Prostate gland (tissue), 2 donors: ENCODE data around the gene TMEM219. TPM values are rescaled to one million over a fixed set of nuclear protein-coding genes. Genes with fewer than 3 reads are reported as not detected.

Experiments used
- DNase-seq: peaks from one replicate; pipeline ENCODE4 v3.0.0-alpha.2; 2019; ENCODE audit warnings: low spot score
- H3K27ac ChIP-seq, 2 donors: fragments of 200-600 bp; sonication (generic); 2 replicates each; pipeline ENCODE4 v1.5.1; 2017 to 2019
- H3K27me3 ChIP-seq: fragments of 200-600 bp; sonication (generic); replicated peaks from 2 replicates; pipeline ENCODE4 v1.5.1; 2019; ENCODE audit not compliant: insufficient read depth
- H3K36me3 ChIP-seq, 2 donors: fragments of 200-600 bp; sonication (generic); 1 replicate in 1 of 2; 2 replicates in 1 of 2; pipeline versions ENCODE4 v1.5.1 to v1.8.1; 2017 to 2019
- H3K4me1 ChIP-seq: fragments of 200-600 bp; sonication (generic); replicated peaks from 2 replicates; pipeline ENCODE4 v1.5.1; 2019
- H3K4me3 ChIP-seq, 2 donors: fragments of 200-600 bp; sonication (generic); 2 replicates each; pipeline ENCODE4 v1.5.1; 2017 to 2019
- H3K9me3 ChIP-seq: fragments of 200-600 bp; sonication (generic); 2 replicates; pipeline ENCODE4 v1.5.1; 2017
- POLR2A ChIP-seq: fragments of 450-650 bp; IDR thresholded peaks from one replicate; pipeline ENCODE4 v1.6.1; 2016; ENCODE audit warnings: antibody characterized with exemption, mild to moderate bottlenecking
- POLR2AphosphoS5 ChIP-seq: sonication (generic); formaldehyde crosslinking; IDR thresholded peaks from one replicate; pipeline ENCODE4 v1.6.1; 2017; ENCODE audit warnings: antibody characterized with exemption
- WGBS: methylation state at CpG from one replicate; pipeline ENCODE4 v1.1.5; 2018; 5-methylcytosine and 5-hydroxymethylcytosine counted together
- intact Hi-C: fragments of 100-400 bp; cut with DNase I; formaldehyde crosslinking; loops from one replicate; pipeline ENCODE4 v1.14.2; 2022
- total RNA-seq, 2 donors: library from RNA; depleted of rRNA; stranded (reverse); fragments of >200 nt; gene quantifications; one replicate each; pipeline ENCODE4 v1.1.0, GENCODE V29; 2016
- TF ChIP-seq, protein P1 (sequence below), 4 experiments: fragments of 200-600 bp in 2 of 4; fragments of 450-650 bp in 2 of 4; sonication (generic) in 2 of 4; IDR thresholded peaks; 1 replicate in 3 of 4; 2 replicates in 1 of 4; pipeline ENCODE4 v1.5.1; 2016 to 2019; ENCODE audit warnings: antibody characterized with exemption in 4 of 4, mild to moderate bottlenecking in 2 of 4, moderate library complexity in 2 of 4

The TMEM219 gene
- total RNA-seq, 2 donors from 2014 or later, result 188 to 218 TPM

DNA sequence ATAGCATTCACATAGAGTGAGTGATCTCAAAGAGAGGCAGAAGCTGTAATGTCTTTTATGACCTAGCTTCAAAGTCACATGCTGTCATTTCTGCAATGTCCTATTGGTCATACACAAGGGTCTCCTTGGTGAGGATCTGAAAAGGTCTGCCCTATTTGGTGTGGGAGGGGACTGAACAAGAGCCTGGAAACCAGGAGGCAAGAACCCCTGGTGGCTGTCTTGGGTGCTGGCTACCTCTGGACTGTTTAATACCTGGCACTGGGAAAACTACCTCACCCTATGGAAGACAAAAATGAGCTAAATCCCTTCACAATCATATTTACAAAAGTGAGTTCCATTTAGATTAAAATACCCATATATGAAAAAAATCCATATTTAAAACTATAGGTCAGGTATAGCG lies 44.9 kb upstream of the TMEM219 start:
- Histone ChIP-seq H3K4me3 (no peak overlapping the region), H3K36me3 (peaks cover 0 to 3% of the 10 kb centered on the region in 2 donors), H3K27me3 (no peaks in the 10 kb centered on the region), H3K4me1 (no peaks in the 10 kb centered on the region), H3K9me3 (no peaks in the 10 kb centered on the region), H3K27ac (no peak overlapping the region)
- TF ChIP-seq POLR2AphosphoS5, result no peak
- TF ChIP-seq, protein P1, sequence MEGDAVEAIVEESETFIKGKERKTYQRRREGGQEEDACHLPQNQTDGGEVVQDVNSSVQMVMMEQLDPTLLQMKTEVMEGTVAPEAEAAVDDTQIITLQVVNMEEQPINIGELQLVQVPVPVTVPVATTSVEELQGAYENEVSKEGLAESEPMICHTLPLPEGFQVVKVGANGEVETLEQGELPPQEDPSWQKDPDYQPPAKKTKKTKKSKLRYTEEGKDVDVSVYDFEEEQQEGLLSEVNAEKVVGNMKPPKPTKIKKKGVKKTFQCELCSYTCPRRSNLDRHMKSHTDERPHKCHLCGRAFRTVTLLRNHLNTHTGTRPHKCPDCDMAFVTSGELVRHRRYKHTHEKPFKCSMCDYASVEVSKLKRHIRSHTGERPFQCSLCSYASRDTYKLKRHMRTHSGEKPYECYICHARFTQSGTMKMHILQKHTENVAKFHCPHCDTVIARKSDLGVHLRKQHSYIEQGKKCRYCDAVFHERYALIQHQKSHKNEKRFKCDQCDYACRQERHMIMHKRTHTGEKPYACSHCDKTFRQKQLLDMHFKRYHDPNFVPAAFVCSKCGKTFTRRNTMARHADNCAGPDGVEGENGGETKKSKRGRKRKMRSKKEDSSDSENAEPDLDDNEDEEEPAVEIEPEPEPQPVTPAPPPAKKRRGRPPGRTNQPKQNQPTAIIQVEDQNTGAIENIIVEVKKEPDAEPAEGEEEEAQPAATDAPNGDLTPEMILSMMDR (IDR thresholded peaks at IDR 0.05), result no peak
- DNase-seq, result no peak
- intact Hi-C loops, result no loop called here
- WGBS, result 96% methylated on average over 1 of the region's 1 CpG

DNA sequence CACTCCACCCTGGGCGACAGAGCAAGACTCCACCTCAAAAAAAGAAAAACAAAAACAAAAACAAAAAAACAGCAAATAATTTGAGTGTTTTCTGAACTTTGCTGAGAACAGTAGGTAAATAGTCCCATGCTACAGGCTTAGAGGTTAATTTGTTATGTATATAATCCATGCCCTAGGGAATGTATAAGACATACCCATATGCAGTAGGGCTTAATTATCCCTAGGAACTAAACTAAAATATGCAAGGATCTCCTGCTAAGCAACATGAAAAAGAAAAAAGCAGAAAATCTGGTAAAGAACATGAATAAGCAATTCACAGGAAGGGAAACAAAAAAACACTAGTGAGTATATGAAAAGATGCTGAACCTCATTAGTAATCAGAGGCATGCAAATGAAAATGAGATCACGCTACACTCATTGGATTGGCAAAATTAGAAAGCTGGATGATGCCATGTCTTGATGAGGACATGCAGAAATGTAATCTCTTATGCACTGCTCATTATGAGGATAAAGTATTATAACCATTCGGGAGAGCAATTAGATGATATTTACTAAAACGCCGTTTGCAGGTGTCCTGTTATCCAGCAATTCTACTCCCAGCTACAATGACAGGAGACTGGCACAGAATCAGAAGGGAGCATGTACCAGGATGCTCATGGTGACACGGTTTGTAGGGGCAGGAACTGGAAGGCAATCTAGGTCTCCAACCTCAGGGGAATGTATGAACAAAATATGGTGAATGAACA lies 41.4 kb upstream of the TMEM219 start:
- DNase-seq, result no peak
- Histone ChIP-seq H3K36me3 (peaks cover 0 to 3% of the 10 kb centered on the region in 2 donors), H3K27ac (no peak overlapping the region), H3K4me1 (peaks cover 5% of the 10 kb centered on the region), H3K9me3 (no peaks in the 10 kb centered on the region), H3K4me3 (no peak overlapping the region), H3K27me3 (no peaks in the 10 kb centered on the region)
- TF ChIP-seq POLR2A (no peak), POLR2AphosphoS5 (no peak)
- TF ChIP-seq, protein P1 (IDR thresholded peaks at IDR 0.05), result no peak
- intact Hi-C loops, result loop anchor here (10.0 kb wide), 1 partner anchor 74 kb away; the partner anchor contains the start of genes HIRIP3 and INO80E
- WGBS, result 77% methylated on average over 6 of the region's 6 CpGs

DNA sequence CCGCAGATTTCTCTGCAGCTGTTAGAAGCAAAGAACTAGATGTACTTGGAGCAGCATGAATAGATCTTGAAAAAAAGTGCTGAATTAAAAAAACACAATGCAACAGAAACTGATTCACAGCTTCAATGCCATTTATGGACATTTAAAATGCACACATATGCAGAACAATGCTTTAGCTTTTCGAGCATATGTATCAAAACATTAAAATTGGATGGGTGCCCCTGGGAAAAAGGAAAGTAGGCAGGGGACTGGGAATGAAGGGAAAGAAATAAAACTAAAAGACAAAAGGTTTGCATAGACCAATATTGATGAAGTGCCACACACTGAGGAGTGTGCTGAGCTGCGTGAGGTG lies 40.9 kb upstream of the TMEM219 start:
- peaks cover 5% of the 10 kb centered on the region for H3K4me1 ChIP-seq
- H3K27me3 ChIP-seq, result no peaks in the 10 kb centered on the region
- no peaks in the 10 kb centered on the region for H3K9me3 ChIP-seq
- H3K27ac ChIP-seq, result no peak overlapping the region
- WGBS, result 69% methylated on average over 3 of the region's 3 CpGs
- peaks cover 0 to 3% of the 10 kb centered on the region in 2 donors for H3K36me3 ChIP-seq
- no peak for DNase-seq
- TF ChIP-seq POLR2A (no peak), POLR2AphosphoS5 (no peak)
- TF ChIP-seq, protein P1 (IDR thresholded peaks at IDR 0.05), result no peak
- no peak overlapping the region for H3K4me3 ChIP-seq
- intact Hi-C loops, result loop anchor here (10.0 kb wide), 1 partner anchor 74 kb away; the partner anchor contains the start of genes HIRIP3 and INO80E

DNA sequence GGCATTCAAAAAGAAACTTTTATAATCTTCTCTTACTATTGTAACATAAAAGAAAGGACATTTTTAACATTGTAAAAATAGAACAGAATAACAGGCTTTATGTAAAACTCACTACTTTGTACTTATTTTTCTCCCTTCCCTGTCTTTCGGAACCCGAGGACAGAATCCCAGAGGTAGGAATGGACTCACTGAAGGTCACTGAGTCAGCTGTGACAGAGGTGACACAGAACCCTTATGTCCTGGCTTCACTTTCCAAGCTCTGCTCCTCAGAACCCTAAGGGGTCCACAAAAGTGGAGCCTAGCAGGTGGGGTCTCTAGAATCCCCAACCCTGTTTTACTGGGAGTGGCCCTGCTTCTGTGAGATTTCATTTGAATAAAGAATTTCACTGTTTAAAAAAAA lies 39.6 kb upstream of the TMEM219 start:
- TF ChIP-seq POLR2A, result no peak
- TF ChIP-seq, protein P1 (IDR thresholded peaks at IDR 0.05), result no peak
- TF ChIP-seq POLR2AphosphoS5, result no peak
- Histone ChIP-seq H3K27me3 (no peaks in the 10 kb centered on the region), H3K27ac (no peak overlapping the region), H3K4me3 (no peak overlapping the region), H3K36me3 (peaks cover 0 to 3% of the 10 kb centered on the region in 2 donors), H3K9me3 (no peaks in the 10 kb centered on the region), H3K4me1 (peaks cover 5% of the 10 kb centered on the region)
- no peak for DNase-seq
- 90% methylated on average over 2 of the region's 2 CpGs for WGBS
- intact Hi-C loops, result loop anchor here (10.0 kb wide), 1 partner anchor 72 kb away; the partner anchor contains the start of genes HIRIP3 and INO80E

DNA sequence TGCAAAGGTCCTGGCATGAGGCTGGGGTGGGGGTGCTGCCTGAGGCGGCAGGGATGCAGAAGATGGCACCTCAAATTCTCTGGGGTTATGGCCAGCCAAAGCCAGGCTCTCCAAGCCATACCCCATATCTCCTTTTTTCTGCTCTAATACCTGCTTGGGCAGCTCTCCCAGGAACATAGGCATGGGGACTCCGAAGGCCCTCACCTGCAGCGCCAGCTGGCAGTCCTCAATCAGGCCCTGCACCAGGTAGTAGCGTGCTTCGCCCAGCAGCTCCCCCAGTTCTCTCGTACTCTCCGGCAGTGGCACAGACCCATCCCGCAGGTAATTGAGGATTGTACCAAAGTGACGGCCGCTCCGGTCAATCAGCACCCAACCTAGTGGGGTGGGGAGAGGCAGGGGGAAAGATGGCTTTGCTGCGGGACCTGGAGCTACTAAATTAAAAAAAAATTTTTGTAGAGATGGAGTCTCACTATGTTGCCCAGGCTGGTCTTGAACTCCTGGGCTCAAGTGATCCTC lies 38.8 kb upstream of the TMEM219 start:
- Histone ChIP-seq H3K27ac (no peak overlapping the region), H3K36me3 (peaks cover 0 to 3% of the 10 kb centered on the region in 2 donors), H3K9me3 (no peaks in the 10 kb centered on the region), H3K4me1 (peaks cover 5% of the 10 kb centered on the region), H3K4me3 (no peak overlapping the region), H3K27me3 (no peaks in the 10 kb centered on the region)
- intact Hi-C loops, result loop anchor here (10.0 kb wide), 1 partner anchor 72 kb away; the partner anchor contains the start of genes HIRIP3 and INO80E
- no peak for DNase-seq
- no peak for TF ChIP-seq POLR2A
- TF ChIP-seq, protein P1 (IDR thresholded peaks at IDR 0.05), result no peak
- TF ChIP-seq POLR2AphosphoS5, result no peak
- 93% methylated on average over 12 of the region's 12 CpGs for WGBS
